ENCODE results near the gene CDH4. TPM values are rescaled to one million over a fixed set of nuclear protein-coding genes. Genes with fewer than 3 reads are reported as not detected.

The CDH4 gene
- total RNA-seq, 1 experiment from 2014 or later, result not detected

DNA sequence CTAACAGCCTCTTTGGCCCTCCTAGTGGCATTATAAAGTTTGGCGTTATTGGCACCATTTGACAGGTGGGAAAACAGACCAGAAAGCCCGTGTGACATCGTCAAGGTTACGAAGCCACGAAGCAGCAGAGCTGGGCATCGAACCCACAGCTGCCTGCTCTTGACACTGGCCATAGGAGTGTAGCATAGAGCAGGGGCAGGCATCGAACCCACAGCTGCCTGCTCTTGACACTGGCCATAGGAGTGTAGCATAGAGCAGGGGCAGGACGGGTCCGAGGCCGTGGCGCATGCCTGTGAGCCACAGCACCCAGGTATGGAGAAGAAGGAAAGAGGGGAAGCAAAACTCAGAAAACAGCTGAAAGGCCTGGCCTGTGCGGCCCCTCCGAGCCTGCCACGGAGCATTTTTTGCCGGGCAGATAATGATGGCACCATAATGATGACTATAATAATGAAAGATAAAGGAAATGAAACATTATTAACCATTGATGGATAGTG, 33.1 kb downstream of the CDH4 start:
- ChIA-PET CTCF (no interaction called here), POLR2A (no interaction called here)
- no peaks in the 10 kb centered on the region for H3K4me1 Mint-ChIP-seq (ENCODE audit: low read depth, unreplicated experiment)
- Histone ChIP-seq H3K4me3 (ENCODE audit: low read depth, low read length) (no peak overlapping the region), H3K27me3 (replicated peaks; ENCODE audit: control insufficient read depth, insufficient read depth, low read length) (no peaks in the 10 kb centered on the region), H3K9me3 (peaks cover 45% of the 10 kb centered on the region), H3K36me3 (ENCODE audit: control insufficient read depth, insufficient read depth, low read length) (no peaks in the 10 kb centered on the region; the same call in 1 of the 2 replicates), H3K4me1 (no peaks in the 10 kb centered on the region)
- DNase-seq, result no peak
- intact Hi-C loops (cut with micrococcal nuclease; ENCODE audit: unreplicated experiment), result no loop called here
- H3K9me3 Mint-ChIP-seq (ENCODE audit: unreplicated experiment), result peaks cover 18% of the 10 kb centered on the region
- H3K27ac Mint-ChIP-seq (ENCODE audit: unreplicated experiment), result no peak overlapping the region
- H3K36me3 Mint-ChIP-seq (ENCODE audit: insufficient read depth, unreplicated experiment), result peaks cover 26% of the 10 kb centered on the region
- H3K4me3 Mint-ChIP-seq (ENCODE audit: unreplicated experiment), result no peak overlapping the region
- BruUV-seq (replicated peaks), result no TSS peak
- TF ChIP-seq, protein P1, sequence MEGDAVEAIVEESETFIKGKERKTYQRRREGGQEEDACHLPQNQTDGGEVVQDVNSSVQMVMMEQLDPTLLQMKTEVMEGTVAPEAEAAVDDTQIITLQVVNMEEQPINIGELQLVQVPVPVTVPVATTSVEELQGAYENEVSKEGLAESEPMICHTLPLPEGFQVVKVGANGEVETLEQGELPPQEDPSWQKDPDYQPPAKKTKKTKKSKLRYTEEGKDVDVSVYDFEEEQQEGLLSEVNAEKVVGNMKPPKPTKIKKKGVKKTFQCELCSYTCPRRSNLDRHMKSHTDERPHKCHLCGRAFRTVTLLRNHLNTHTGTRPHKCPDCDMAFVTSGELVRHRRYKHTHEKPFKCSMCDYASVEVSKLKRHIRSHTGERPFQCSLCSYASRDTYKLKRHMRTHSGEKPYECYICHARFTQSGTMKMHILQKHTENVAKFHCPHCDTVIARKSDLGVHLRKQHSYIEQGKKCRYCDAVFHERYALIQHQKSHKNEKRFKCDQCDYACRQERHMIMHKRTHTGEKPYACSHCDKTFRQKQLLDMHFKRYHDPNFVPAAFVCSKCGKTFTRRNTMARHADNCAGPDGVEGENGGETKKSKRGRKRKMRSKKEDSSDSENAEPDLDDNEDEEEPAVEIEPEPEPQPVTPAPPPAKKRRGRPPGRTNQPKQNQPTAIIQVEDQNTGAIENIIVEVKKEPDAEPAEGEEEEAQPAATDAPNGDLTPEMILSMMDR (IDR thresholded peaks at IDR 0.05; ENCODE audit: insufficient read depth in 1 of 2, low read depth in 1 of 2, low read length in 1 of 2, severe bottlenecking in 1 of 2, unreplicated experiment in 1 of 2), result no peak
- H3K27me3 Mint-ChIP-seq (ENCODE audit: insufficient read depth, unreplicated experiment), result peaks cover 3% of the 10 kb centered on the region

GRCh38 chr20:61285691-61286090, 33.6 kb downstream of the CDH4 start:
- H3K4me3 Mint-ChIP-seq (ENCODE audit: unreplicated experiment), result no peak overlapping the region
- Histone ChIP-seq H3K4me1 (no peaks in the 10 kb centered on the region), H3K9me3 (peaks cover 42% of the 10 kb centered on the region), H3K27me3 (replicated peaks; ENCODE audit: control insufficient read depth, insufficient read depth, low read length) (no peaks in the 10 kb centered on the region), H3K36me3 (ENCODE audit: control insufficient read depth, insufficient read depth, low read length) (no peaks in the 10 kb centered on the region; the same call in 1 of the 2 replicates), H3K4me3 (ENCODE audit: low read depth, low read length) (no peak overlapping the region)
- peaks cover 18% of the 10 kb centered on the region for H3K9me3 Mint-ChIP-seq (ENCODE audit: unreplicated experiment)
- H3K27me3 Mint-ChIP-seq (ENCODE audit: insufficient read depth, unreplicated experiment), result peaks cover 3% of the 10 kb centered on the region
- ChIA-PET CTCF (interaction anchor here (0.8 kb wide), 1 partner anchor 23 kb away, joined by 3 read pairs; no protein-coding TSS in a partner anchor), POLR2A (no interaction called here)
- BruUV-seq (replicated peaks), result no TSS peak
- peaks cover 26% of the 10 kb centered on the region for H3K36me3 Mint-ChIP-seq (ENCODE audit: insufficient read depth, unreplicated experiment)
- intact Hi-C loops (cut with micrococcal nuclease; ENCODE audit: unreplicated experiment), result no loop called here
- TF ChIP-seq, protein P1 (IDR thresholded peaks at IDR 0.05; ENCODE audit: insufficient read depth in 1 of 2, low read depth in 1 of 2, low read length in 1 of 2, severe bottlenecking in 1 of 2, unreplicated experiment in 1 of 2), result no peak
- no peaks in the 10 kb centered on the region for H3K4me1 Mint-ChIP-seq (ENCODE audit: low read depth, unreplicated experiment)
- no peak overlapping the region for H3K27ac Mint-ChIP-seq (ENCODE audit: unreplicated experiment)
- DNase-seq, result no peak

DNA sequence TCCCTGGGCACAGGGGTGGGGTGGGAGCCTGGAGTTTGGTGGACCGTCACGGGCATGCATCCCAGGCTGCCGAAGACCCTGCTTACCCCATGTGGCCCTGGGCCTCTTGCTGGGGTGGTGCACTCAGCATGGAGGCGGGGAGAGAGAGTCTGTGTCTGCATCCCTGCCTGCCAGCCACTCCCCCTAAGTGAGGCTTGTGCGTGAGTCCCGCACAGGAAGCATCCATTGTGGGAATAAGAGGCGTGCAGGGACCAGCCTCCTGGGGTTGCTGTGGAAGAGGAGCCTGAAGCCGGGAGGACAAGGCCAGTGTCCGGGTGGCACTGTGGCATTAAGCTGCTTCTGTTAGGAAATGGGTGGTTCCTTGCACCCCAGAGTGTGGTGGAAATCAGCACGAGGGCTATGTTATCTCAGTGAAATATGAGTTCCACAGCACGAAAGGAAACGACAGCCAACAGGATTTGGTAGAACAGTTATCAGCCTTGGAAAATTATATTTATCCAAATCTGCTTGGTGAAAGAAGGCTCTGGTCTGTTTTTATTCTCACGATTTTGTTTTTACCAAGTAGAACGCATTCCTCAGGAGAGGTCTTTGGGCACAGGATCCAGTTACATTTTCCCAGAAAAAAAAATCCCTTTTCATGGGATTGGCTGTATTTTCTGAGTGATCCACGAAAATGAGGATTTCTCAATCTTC, 35.7 kb downstream of the CDH4 start:
- Histone ChIP-seq H3K9me3 (peaks cover 32% of the 10 kb centered on the region), H3K4me3 (ENCODE audit: low read depth, low read length) (no peak overlapping the region), H3K4me1 (no peaks in the 10 kb centered on the region), H3K27me3 (replicated peaks; ENCODE audit: control insufficient read depth, insufficient read depth, low read length) (no peaks in the 10 kb centered on the region), H3K36me3 (ENCODE audit: control insufficient read depth, insufficient read depth, low read length) (no peaks in the 10 kb centered on the region)
- Mint-ChIP-seq H3K27me3 (ENCODE audit: insufficient read depth, unreplicated experiment) (peaks cover 3% of the 10 kb centered on the region), H3K9me3 (ENCODE audit: unreplicated experiment) (peaks cover 11% of the 10 kb centered on the region), H3K27ac (ENCODE audit: unreplicated experiment) (no peak overlapping the region), H3K36me3 (ENCODE audit: insufficient read depth, unreplicated experiment) (peaks cover 13% of the 10 kb centered on the region), H3K4me3 (ENCODE audit: unreplicated experiment) (no peak overlapping the region), H3K4me1 (ENCODE audit: low read depth, unreplicated experiment) (no peaks in the 10 kb centered on the region)
- POLR2A ChIA-PET, result no interaction called here
- CTCF ChIA-PET, result no interaction called here
- TF ChIP-seq, protein P1 (IDR thresholded peaks at IDR 0.05; ENCODE audit: insufficient read depth in 1 of 2, low read depth in 1 of 2, low read length in 1 of 2, severe bottlenecking in 1 of 2, unreplicated experiment in 1 of 2), result no peak
- intact Hi-C loops (cut with micrococcal nuclease; ENCODE audit: unreplicated experiment), result no loop called here
- no TSS peak for BruUV-seq (replicated peaks)
- no peak for DNase-seq
